HG03066 (cell line): ENCODE results near the gene SLC29A3.
"Not testable (repeated sequence)": the region's sequence is repeated elsewhere in the genome, so short reads cannot be mapped to it uniquely, and the experiment has no call there.

Experiments used
- ATAC-seq: cut with Tn5 transposase; IDR thresholded peaks from one replicate; pipeline ENCODE4 v1.9.1; 2021; ENCODE audit warnings: low read depth; ENCODE audit not compliant: unreplicated experiment

SLC29A3 gene

DNA sequence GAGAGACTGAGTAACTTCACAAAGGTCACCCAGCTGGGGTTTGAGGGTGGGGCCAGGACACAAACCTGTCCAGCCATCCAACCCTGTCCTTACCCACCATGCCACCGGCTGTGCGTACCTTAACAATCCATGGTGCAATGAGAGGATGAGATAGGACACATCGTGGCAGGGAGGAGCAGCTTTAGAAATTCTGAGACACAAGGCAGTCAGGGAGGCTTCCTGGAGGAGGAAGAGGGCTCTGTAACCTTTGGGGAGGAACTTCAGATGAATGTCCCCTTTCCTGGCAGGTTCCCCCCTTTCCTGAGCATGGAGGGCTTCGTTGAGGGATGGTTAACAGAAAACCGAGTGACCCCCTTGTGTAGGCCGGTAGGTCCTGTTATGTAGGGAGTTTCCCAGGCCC is 35.6 kb upstream of the SLC29A3 start:
- no peak for ATAC-seq

DNA sequence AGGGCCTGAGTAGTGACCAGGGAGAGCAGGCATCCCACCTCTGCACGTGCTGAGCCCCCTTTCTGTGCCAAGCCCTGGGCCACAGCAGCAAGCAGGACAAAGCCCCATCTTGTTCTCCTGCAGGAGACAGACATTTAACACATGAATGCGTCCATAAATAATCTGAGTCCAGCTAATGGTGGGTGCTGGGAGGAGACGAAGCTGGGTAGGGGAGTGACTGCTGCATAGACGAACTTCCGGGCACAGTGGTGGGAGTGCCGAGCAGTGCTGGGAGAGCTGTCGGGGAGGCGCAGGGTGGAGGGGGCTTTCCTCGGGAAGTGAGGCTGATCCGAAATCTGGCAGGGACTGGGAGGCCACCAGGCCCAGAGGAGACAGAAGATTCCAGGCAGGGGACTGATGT is 35.2 kb upstream of the SLC29A3 start:
- ATAC-seq: no peak

DNA sequence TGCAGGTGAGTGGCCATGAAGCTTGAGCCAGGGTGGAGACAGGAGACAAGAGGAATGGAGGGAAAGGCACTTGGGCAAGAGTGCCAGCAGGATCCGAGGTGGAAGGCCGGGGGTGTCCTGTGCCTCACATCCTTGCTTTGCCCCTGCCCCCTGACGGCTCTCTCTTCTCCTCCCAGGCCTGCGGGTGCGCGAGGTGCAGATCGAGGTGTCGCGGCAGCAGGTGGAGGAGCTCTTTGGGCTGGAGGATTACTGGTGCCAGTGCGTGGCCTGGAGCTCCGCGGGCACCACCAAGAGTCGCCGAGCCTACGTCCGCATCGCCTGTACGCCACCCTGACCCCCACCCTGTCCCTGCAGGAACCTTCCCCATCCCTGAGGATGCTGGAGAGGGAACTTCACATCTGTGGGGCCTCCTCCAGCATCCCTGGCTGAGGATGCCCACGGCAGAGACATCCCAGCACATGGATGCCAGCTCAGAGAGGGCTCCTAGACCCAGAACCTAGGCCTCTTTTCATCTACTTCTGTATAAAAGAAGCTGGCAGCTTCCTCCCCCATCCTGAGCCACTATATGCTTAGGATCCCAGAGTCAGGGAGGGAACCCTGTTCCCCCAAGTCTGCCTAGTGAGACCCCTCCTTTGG is 34.4 kb upstream of the SLC29A3 start:
- no peak for ATAC-seq

DNA sequence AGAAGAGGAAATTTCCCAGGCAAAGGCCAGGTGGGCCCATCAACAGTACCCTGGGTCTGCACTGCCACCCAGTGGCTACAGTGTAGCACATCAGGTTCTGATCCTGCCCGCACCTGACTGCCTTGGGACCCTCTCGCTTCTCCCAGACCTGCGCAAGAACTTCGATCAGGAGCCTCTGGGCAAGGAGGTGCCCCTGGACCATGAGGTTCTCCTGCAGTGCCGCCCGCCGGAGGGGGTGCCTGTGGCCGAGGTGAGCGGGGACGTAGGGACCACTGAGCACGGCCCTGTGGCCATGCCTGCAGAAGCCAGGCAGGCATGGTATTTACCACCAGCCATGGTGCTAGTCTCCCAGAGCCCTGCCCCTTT is 33.9 kb upstream of the SLC29A3 start:
- ATAC-seq: no peak

DNA sequence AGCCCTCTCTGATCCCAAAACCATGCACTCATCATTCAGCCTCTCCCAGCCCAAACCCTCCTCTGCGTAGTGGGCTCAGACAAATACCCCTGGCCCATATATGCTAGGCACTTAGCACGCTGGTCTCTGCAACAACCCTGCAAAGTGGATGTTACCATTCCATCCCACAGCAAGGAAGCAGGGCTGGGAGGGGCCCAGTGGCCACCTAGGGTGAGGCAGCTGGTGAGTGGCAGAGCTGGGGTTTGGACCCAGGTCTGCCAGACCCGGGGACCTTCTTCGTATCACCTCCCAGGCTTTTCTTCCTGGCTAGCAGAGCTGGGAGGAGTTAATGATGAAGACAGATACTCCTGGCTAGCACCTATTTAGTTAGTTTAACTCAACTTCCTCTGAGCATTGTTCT is 33.1 kb upstream of the SLC29A3 start:
- ATAC-seq: no peak

DNA sequence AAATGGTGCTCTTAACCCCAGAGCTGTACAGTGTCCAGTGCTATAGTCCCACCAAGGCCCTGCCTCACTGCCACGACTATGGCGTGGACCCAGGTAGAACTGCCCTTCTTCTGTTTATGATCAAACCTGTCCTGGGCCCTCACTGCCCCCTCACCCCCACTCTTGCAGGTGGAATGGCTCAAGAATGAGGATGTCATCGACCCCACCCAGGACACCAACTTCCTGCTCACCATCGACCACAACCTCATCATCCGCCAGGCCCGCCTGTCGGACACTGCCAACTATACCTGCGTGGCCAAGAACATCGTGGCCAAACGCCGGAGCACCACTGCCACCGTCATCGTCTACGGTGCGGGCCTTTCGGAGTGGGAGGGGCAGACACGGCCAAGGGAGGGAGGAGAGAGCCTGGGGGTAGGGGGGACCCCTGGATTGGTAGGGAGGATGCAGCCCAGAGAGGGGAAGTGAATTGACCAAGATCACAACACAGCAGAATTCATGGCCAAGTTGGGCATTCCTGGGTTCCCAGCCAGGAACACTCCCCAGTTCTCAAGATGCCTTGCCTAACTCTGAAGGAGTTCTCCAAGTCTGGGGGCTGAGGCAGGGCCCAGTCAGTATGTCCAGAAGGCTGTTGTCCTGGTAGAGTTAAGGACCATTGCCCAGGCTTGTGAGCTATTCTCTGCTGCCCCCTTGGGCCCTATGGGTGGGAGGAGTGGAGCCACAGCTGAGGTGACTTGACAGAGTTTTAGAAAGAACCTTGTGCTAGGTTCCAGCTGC is 32.4 kb upstream of the SLC29A3 start:
- ATAC-seq: no peak

DNA sequence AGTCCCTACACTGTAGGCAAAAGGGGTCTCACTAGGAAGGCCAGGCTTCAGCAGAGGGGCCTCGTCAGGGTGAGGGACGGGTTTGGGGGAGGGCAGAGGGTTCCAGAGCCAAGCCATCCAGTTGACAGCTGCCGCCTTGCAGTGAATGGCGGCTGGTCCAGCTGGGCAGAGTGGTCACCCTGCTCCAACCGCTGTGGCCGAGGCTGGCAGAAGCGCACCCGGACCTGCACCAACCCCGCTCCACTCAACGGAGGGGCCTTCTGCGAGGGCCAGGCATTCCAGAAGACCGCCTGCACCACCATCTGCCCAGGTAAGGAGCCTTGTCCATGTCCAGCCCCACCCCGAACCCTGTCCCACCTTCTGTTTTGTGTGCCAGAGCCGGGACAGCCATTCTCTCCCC is 31.6 kb upstream of the SLC29A3 start:
- no peak for ATAC-seq

DNA sequence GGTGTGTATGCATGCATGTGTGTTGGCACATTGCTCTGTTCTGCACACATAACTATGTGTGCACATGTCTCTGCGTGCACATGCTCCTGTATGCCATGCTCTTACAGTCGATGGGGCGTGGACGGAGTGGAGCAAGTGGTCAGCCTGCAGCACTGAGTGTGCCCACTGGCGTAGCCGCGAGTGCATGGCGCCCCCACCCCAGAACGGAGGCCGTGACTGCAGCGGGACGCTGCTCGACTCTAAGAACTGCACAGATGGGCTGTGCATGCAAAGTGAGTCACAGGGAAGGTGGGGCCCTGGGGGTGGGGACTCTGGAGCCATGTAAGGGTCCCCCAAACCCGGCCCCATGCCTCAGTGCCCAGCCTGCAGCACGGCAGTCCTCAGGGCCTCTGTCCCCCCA is 30.6 kb upstream of the SLC29A3 start:
- no peak for ATAC-seq

DNA sequence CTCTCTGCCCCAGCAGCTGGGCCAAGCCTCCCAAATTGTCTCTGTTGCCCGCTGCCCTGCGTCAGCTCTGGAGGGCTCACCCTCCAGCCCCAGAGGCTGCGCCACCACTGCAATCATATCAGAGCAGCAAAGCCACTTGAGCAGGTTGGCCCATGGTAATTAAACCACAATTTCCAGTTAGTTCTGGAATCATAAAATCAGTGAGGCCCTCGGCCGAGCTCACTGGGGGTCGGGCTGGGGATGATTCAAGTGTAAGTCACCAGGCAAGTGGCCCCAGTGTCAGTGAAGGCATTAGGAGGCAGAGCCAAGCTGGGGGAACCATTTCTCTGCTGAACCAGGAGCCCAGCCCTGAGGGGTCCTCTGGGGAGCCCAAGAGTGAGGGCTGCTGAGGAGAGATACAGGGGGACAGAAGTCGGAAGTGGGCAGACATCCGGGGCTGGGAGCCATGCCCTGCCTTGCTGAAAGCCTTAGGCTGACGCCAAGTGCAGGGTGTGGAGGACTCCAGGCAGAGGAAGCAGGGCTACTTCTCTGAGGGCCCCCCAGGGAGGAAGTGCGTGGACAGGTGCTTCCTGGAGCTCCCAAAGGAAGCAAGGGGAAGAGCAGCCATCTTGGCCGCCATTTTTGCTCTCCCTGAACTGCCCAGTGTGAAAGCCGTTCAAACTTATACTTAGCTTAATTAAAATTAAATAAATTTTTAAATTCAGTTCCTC is 29.5 kb upstream of the SLC29A3 start:
- no peak for ATAC-seq

DNA sequence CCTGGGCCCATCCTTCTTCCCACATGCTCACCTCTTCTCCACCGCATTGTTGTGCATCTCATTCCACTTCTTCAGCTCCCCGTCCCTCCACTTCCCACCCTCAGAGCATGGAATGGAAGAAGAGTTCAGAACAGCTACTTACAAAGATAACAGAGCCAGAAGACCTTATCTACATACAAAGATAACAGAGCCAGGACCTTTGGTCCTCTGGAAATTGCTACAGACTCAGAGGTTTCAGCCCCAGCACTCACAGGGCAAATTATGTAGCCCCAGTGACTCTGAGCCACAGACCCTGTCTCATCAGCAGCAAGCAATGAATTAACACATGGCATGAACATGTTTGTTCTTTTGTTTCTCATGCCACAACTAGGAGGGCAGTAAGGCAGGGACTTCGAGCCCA is 28.7 kb upstream of the SLC29A3 start:
- no peak for ATAC-seq

DNA sequence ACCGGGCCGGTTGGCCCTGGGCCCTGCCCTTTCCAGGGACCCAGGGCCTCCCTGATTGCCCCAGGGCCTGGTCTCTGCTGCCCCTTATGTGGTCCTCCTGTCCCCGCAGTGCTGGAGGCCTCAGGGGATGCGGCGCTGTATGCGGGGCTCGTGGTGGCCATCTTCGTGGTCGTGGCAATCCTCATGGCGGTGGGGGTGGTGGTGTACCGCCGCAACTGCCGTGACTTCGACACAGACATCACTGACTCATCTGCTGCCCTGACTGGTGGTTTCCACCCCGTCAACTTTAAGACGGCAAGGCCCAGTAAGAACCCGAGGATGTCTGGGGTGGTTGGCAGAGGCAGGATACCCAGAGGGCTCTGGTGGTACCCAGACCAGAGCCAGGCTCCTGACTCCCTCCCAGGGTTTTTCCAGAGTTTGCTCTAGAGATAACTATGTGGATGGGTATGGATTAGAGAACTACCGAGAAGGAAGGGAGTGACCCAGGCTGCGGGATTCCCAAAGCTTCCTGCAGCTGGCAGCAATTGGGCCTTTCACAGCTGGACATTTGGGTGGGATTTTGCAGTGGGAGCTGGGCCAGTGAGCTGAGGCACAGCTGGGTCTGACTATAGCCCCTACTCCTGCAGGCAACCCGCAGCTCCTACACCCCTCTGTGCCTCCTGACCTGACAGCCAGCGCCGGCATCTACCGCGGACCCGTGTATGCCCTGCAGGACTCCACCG is 28.1 kb upstream of the SLC29A3 start:
- no peak for ATAC-seq

DNA sequence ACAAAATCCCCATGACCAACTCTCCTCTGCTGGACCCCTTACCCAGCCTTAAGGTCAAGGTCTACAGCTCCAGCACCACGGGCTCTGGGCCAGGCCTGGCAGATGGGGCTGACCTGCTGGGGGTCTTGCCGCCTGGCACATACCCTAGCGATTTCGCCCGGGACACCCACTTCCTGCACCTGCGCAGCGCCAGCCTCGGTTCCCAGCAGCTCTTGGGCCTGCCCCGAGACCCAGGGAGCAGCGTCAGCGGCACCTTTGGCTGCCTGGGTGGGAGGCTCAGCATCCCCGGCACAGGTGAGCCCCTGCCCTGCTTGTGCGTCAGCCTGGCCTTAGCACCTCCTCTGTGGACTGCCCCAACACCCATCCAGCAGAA is 27.5 kb upstream of the SLC29A3 start:
- no peak for ATAC-seq

DNA sequence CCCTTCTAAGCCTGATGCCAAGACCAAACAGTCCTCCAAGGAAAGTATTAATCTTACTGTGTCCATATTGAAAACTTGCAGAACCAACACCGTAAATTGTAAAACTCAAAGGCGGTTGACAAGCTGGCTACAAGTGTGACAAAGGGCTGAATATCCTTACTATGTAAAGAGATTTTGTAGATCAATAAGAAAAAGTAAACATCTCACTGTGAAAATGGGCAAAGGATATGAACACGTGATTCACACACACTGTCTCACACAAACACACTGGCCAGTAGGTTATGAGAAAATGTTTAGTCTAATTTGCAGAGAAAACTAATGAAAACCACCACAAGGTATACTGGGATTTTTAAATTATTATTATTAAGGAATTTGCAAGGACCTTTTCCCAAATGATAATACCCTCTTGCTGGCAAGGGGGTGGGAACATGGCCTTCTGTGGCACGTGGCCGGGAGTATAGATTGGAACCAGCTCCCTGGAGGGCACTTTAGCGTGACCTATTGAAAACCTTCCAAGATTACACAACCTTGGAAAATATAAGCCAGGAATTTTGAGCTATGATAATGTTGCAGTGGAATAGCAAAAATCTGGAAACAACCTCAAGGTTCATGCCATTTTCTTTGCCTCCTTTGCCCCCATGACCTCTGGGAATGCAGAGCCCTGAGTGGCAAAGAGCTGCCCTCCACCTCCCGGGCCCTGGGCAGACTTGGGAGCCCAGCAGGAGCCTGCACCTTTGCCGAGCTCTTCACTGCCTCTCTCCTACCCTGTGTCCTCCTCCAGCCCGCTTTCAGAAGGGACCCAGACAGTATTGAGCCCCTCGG is 26.2 kb upstream of the SLC29A3 start:
- no peak for ATAC-seq

DNA sequence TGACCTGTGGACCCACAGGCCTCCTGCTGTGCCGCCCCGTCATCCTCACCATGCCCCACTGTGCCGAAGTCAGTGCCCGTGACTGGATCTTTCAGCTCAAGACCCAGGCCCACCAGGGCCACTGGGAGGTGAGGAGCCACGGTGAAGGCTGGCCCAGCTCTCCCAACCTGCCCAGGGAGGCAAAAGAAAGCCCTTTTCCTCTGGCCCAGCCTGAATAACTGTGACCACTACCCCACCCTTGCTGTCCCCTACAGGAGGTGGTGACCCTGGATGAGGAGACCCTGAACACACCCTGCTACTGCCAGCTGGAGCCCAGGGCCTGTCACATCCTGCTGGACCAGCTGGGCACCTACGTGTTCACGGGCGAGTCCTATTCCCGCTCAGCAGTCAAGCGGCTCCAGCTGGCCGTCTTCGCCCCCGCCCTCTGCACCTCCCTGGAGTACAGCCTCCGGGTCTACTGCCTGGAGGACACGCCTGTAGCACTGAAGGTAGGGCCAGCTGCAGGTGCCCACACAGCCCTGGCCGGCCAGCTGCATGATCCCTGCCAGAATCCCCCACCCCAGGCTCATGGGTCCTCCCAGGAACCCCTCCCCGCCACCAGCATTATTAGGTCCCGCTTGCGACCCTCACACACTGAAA is 25.5 kb upstream of the SLC29A3 start:
- ATAC-seq: no peak

DNA sequence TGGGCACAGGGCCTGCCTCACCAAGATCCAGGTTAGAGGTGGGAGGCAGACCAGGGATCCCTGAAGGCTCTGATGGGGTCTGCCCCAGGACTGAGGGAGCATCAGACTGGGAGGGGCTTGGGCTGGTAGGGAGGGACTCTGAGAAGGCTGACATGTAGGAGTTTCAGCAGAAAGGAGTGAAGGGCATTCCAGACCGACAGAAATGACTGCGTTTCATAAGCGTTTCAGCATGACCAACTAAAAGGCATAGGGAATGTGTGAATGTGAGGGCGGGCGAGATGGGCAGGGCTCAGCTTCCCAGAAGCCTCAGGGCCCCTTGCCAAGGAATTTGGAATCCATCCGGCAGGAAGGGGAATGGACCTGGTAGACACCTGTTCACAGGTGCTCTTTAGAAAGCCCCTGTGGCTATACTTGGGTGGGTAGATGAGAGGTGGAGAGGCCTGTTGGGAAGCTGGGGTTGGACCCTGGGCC is 24.9 kb upstream of the SLC29A3 start:
- no peak for ATAC-seq

DNA sequence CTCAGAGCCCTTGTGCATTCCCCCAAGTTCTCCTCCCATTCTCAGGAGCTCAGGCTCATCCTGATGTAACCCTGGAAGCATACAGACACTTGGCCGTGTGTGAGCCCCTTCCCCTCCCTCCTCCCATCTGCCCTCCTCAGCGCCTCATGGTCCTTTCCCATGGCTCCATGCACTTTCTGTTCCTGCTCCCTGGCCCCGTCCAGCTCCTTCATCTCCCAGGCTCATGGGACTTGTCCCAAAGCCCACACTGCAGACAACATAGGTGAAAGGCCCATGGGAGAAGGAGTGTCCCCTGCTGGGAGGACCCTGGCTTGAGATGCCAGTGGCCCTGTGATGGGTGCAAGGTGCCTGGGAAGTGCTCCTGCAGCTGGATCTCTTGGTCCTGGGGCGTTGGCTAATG is 24.2 kb upstream of the SLC29A3 start:
- no peak for ATAC-seq

DNA sequence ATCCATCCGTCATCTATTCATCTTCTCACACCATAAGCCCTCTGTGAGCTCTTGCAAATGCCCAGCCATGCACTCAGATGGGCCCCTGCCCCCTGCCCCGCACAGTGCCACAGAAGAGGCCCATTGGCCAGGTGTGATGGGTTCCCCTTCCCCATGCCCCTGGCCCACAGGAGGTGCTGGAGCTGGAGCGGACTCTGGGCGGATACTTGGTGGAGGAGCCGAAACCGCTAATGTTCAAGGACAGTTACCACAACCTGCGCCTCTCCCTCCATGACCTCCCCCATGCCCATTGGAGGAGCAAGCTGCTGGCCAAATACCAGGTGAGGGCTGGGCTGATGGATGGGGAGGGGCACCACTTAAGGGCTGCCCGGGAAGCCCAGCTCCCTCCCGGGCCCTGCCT is 23.4 kb upstream of the SLC29A3 start:
- ATAC-seq: no peak

DNA sequence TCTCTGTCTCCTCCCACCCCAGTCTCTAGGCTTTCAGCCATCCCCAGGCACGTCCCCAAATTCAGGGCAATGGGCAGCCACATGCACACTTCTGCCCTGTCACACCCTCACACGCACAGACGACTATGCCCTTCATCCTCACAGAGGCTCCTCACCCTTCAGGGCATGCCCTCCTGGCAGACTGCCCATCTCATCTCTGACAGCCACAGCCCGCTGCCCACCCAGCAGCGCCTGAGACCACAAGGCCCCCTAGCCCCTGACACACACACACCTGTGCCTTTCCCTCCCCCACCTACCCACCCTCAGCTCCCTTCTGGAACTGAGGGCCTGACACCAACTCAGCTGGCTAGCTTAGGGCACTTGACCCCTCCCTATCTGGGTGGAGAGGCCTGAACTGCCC is 23.0 kb upstream of the SLC29A3 start:
- ATAC-seq: no peak

DNA sequence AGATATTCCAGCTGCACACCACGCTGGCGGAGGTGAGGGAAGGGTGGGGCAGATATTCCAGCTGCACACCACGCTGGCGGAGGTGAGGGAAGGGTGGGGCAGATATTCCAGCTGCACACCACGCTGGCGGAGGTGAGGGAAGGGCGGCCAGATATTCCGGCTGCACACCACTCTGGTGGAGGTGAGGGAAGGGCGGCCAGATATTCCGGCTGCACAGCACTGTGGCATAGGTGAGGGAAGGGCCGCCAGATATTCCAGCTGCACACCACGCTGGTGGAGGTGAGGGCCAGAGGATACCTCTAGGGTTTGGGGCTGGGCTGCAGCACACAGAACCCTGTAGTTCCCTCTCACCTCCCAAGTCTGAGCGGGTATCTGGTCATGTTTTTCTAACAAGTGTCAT is 22.2 kb upstream of the SLC29A3 start:
- not testable (repeated sequence) for ATAC-seq

DNA sequence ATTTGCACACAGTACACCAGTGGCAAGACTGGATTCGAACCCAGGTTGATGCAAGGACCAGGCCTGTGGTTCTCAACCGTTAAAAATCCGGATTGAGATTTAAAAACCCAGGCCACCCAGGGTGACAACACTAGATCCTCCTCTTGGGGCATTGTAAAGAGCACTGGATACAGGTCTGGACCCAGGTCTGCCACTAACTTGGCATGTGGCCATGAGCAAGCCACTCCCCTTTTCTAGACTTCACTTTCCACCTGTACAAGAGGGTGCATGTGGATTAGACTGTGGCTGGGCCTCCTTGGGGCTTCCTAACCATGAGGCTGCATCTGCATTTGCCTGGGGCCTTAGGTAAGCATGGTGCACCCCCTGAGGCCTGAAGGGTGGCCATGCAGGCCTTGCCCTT is 21.7 kb upstream of the SLC29A3 start:
- ATAC-seq: no peak
